Measurements from ENCODE around the gene ARHGAP18. TPM values are rescaled to one million over a fixed set of nuclear protein-coding genes. Genes with fewer than 3 reads are reported as not detected.

ARHGAP18 gene
- total and polyA plus RNA-seq, 10 of the 15 experiments (the other 5 are each of a cell fraction or from before 2014, with no cell fraction given), result 18.2 to 52.2 (median 31.7) TPM

DNA sequence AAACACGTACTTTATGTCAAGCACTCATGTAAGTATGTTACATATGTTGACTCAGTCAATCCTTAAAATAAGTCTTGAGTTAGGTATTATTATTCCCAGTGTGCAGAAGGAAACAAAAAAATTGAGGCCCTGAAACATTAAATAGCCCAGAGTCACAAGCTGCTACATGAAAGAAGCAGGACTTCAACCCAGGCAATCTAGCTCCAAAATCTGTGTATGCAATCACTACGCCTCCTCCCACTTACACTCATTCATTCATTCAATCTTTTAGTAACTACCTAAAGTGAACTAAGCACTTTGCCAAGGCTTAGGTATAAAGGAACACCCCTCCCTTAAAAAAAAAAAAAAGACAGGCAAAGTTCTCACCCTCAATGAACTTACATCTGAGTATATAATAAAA is 9.3 kb downstream of the ARHGAP18 start:
- no peak for DNase-seq (ENCODE audit: low read depth, low spot score)
- in situ Hi-C loops (cut with MboI) (no loop called here), intact Hi-C loops (cut with micrococcal nuclease; ENCODE audit: unreplicated experiment) (loop anchor here (2.0 kb wide), 1 partner anchor 16 kb away; no protein-coding TSS in a partner anchor)
- Histone ChIP-seq H4K20me1 (ENCODE audit: control insufficient read depth, insufficient read depth) (no peaks in the 10 kb centered on the region), H3K79me2 (ENCODE audit: control insufficient read depth, insufficient read depth, low read length) (peaks cover 96% of the 10 kb centered on the region), H3K36me3 (ENCODE audit: control insufficient read depth in 2 of 2, insufficient read depth in 2 of 2, low read length in 1 of 2) (no peaks in the 10 kb centered on the region; a peak in 1 of 4 replicates), H3K9me3 (replicated peaks; ENCODE audit: control insufficient read depth, insufficient read depth, low read length) (no peaks in the 10 kb centered on the region), H3K27ac (ENCODE audit: control insufficient read depth, insufficient read depth) (no peak overlapping the region), H2AFZ (ENCODE audit: control insufficient read depth, low read depth, low read length) (no peak overlapping the region), H3K4me3 (no peak overlapping the region), H3K9ac (ENCODE audit: control insufficient read depth, insufficient read depth, low read length) (no peak overlapping the region), H3K4me2 (ENCODE audit: control insufficient read depth, insufficient read depth) (no peak overlapping the region), H3K27me3 (replicated peaks in 1 of 2; ENCODE audit: control insufficient read depth in 2 of 2, insufficient read depth in 2 of 2, low read length in 1 of 2) (no peaks in the 10 kb centered on the region), H3K4me1 (ENCODE audit: control insufficient read depth, insufficient read depth, low read length) (peaks cover 46% of the 10 kb centered on the region)
- ChIA-PET SMC1A (ENCODE audit: uncharacterized antibody, unreplicated experiment) (interaction anchor here (1.0 to 5.1 kb wide), 13 partner anchors 10 to 103 kb away, joined by 3 to 87 read pairs (median 7); partner anchors contain the start of gene ARHGAP18), CTCF (interaction anchor here (1.0 to 2.3 kb wide), 12 partner anchors 9 to 103 kb away, joined by 3 to 22 read pairs (median 6); partner anchors contain the start of gene ARHGAP18), POLR2A (interaction anchor here (0.9 to 4.2 kb wide), 10 partner anchors 8 to 48 kb away, joined by 3 to 50 read pairs (median 8); partner anchors contain the start of gene ARHGAP18), RAD21 (ENCODE audit: unreplicated experiment) (interaction anchor here (0.8 to 4.5 kb wide), 13 partner anchors 9 to 78 kb away, joined by 3 to 46 read pairs (median 7); partner anchors contain the start of gene ARHGAP18)
- no peak for ATAC-seq
- TF ChIP-seq MEF2B (IDR thresholded peaks at IDR 0.05; ENCODE audit: partially characterized antibody, poor library complexity, severe bottlenecking), result no peak
- peak; percentile 83 for TF ChIP-seq ZNF24 (IDR thresholded peaks at IDR 0.05)
- no peak for TF ChIP-seq MAX (IDR thresholded peaks at IDR 0.05; ENCODE audit: low read depth, low read length)
- no TSS peak for BruUV-seq (replicated peaks)
- FAIRE-seq, result no peak
- WGBS (ENCODE audit: insufficient coverage, insufficient replicate concordance, low lambda C conversion rate, missing lambda C conversion rate), result 100% methylated on average over 2 of the region's 2 CpGs

DNA sequence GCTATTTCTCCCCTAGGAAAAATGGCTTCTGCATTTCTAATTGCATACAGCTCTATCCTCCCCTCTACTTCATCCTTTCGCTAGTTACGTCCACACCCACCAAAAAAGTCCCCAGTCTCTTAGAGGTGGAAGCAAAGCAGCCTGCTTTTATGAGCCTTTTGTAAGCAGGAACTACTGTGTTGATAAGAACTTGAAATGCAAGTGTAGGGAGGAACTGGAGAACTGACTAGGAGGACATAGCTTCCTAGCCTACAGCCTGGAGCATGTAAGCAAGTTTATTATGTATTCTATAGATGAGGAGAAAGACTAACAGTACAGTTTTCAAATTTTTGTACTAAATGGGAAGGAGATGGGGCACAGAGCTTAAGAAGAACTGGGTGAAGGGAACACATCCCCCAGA is 10.3 kb downstream of the ARHGAP18 start:
- ATAC-seq, result peak; percentile 60
- in situ Hi-C loops (cut with MboI), result no loop called here

More for the DNA sequence above, 10.3 kb downstream of the ARHGAP18 start:
- no TSS peak for BruUV-seq (replicated peaks)
- ChIA-PET CTCF (interaction anchor here (0.8 to 2.3 kb wide), 15 partner anchors 9 to 102 kb away, joined by 3 to 22 read pairs (median 4); partner anchors contain the start of gene ARHGAP18), SMC1A (ENCODE audit: uncharacterized antibody, unreplicated experiment) (interaction anchor here (0.8 to 5.1 kb wide), 19 partner anchors 9 to 102 kb away, joined by 3 to 87 read pairs (median 7); partner anchors contain the start of gene ARHGAP18), POLR2A (interaction anchor here (0.5 to 4.2 kb wide), 11 partner anchors 9 to 49 kb away, joined by 3 to 50 read pairs (median 8); partner anchors contain the start of gene ARHGAP18), RAD21 (ENCODE audit: unreplicated experiment) (interaction anchor here (0.7 to 4.5 kb wide), 14 partner anchors 10 to 55 kb away, joined by 3 to 46 read pairs (median 6); partner anchors contain the start of gene ARHGAP18)
- peak overlapping the region; percentile 23; the same call in 1 of the 2 replicates for H3K27ac ChIP-seq (ENCODE audit: control insufficient read depth, insufficient read depth)
- WGBS (ENCODE audit: insufficient coverage, insufficient replicate concordance, low lambda C conversion rate, missing lambda C conversion rate), result 97% methylated on average over 2 of the region's 2 CpGs
- H3K4me3 ChIP-seq, result no peak overlapping the region
- TF ChIP-seq SREBF1 (IDR thresholded peaks at IDR 0.05; ENCODE audit: low read length) (no peak), IKZF1 (conservative IDR thresholded peaks at IDR 0.05) (0 out of 2 replicates have a peak, but pooled peaks have one; percentile 10)
- no peaks in the 10 kb centered on the region for H3K9me3 ChIP-seq (replicated peaks; ENCODE audit: control insufficient read depth, insufficient read depth, low read length)
- H4K20me1 ChIP-seq (ENCODE audit: control insufficient read depth, insufficient read depth), result no peaks in the 10 kb centered on the region
- H3K27me3 ChIP-seq (replicated peaks in 1 of 2; ENCODE audit: control insufficient read depth in 2 of 2, insufficient read depth in 2 of 2, low read length in 1 of 2), result no peaks in the 10 kb centered on the region
- DNase-seq (ENCODE audit: low read depth, low spot score) (no peak), FAIRE-seq (no peak)
- intact Hi-C loops (cut with micrococcal nuclease; ENCODE audit: unreplicated experiment), result loop anchor here (2.0 kb wide), 1 partner anchor 15 kb away; no protein-coding TSS in a partner anchor
- H3K79me2 ChIP-seq (ENCODE audit: control insufficient read depth, insufficient read depth, low read length), result peaks cover 96% of the 10 kb centered on the region
- H3K36me3 ChIP-seq (ENCODE audit: control insufficient read depth in 2 of 2, insufficient read depth in 2 of 2, low read length in 1 of 2), result no peaks in the 10 kb centered on the region; a peak in 1 of 4 replicates
- no peak overlapping the region for H3K9ac ChIP-seq (ENCODE audit: control insufficient read depth, insufficient read depth, low read length)
- no peak overlapping the region for H2AFZ ChIP-seq (ENCODE audit: control insufficient read depth, low read depth, low read length)
- H3K4me1 ChIP-seq (ENCODE audit: control insufficient read depth, insufficient read depth, low read length), result peaks cover 44% of the 10 kb centered on the region
- H3K4me2 ChIP-seq (ENCODE audit: control insufficient read depth, insufficient read depth), result peak overlapping the region; percentile 82

Measured in GM12878 (cell line).